Epithelial cell of esophagus (primary cell): Measurements from ENCODE around the gene MLNR.

ENCODE experiments used
- DNase-seq: peaks from one replicate; pipeline ENCODE4 v3.0.0; 2010; ENCODE audit warnings: low read depth
- H3K4me3 ChIP-seq: 2 replicates; pipeline ENCODE4 v1.5.1; 2011; ENCODE audit warnings: mild to moderate bottlenecking, low read length, control low read depth
- CTCF ChIP-seq: IDR thresholded peaks from 2 replicates; pipeline ENCODE4 v1.5.1; 2011; ENCODE audit warnings: low read depth, mild to moderate bottlenecking, low read length, control low read depth, inconsistent platforms; ENCODE audit not compliant: insufficient read depth; ENCODE audit errors: missing control alignments

MLNR gene

DNA sequence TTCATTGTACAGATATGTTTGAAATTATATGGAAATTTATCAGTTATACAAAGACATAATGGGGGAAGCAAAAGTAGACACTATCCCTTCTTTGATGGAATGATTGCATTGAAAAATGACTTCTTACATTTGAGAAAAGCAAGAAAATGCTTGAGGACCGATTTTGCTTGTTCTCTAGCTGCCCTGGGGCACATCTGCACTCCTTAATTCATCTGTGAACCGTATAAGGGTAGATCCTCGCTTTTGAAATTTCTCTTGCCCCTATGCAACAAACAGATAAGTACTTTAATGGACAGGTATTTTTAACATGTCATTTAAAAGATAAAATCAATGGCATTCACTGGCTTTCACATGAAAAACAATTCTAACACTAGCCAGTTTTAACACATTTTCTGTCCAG is 13.5 kb upstream of the MLNR start:
- H3K4me3 ChIP-seq: no peak overlapping the region
- DNase-seq: no peak
- no peak for TF ChIP-seq CTCF

- no peak for TF ChIP-seq CTCF
- H3K4me3 ChIP-seq: no peak overlapping the region
- no peak for DNase-seq
Observed at GRCh38 chr13:49208619-49209018, 11.5 kb upstream of the MLNR start.

- TF ChIP-seq CTCF: no peak
- DNase-seq: no peak
- H3K4me3 ChIP-seq: no peak overlapping the region
Observed at GRCh38 chr13:49210114-49210513, 10.0 kb upstream of the MLNR start.

GRCh38 chr13:49210669-49211068 is 9.5 kb upstream of the MLNR start:
- no peak for TF ChIP-seq CTCF

DNA sequence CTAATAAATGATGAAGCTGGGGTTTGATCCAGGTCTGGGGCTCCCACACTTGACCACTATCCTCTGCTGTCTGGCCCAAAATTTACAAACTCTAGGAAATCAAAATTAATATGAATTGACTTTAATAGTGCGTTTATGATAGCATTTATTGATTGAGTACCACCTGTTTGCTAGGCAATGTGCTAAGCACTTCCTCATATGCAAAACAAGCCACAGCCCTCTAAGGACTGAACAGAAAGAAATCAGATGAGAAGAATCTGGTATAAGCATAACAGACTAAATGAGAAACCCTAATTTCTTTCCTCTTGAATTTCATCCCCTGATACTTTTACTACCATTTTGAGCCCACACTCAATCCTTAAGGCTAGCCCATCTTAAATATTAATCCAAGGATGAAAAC is 6.6 kb upstream of the MLNR start:
- no peak for TF ChIP-seq CTCF
- DNase-seq: no peak

More at GRCh38 chr13:49210669-49211068, 9.5 kb upstream of the MLNR start:
- no peak for DNase-seq
- no peak overlapping the region for H3K4me3 ChIP-seq

GRCh38 chr13:49213997-49214916 is 5.9 kb upstream of the MLNR start:
- no peak for TF ChIP-seq CTCF
- H3K4me3 ChIP-seq: no peak overlapping the region
- DNase-seq: no peak

More for the DNA sequence above, 6.6 kb upstream of the MLNR start:
- H3K4me3 ChIP-seq: no peak overlapping the region
